GM18499 (cell line): ENCODE measurements around the gene SEPTIN12.

Source experiments
- ATAC-seq: cut with Tn5 transposase; IDR thresholded peaks from one replicate; pipeline ENCODE4 v1.9.1; 2021; ENCODE audit warnings: moderate number of reproducible peaks; ENCODE audit not compliant: insufficient read depth, unreplicated experiment

Gene SEPTIN12

DNA sequence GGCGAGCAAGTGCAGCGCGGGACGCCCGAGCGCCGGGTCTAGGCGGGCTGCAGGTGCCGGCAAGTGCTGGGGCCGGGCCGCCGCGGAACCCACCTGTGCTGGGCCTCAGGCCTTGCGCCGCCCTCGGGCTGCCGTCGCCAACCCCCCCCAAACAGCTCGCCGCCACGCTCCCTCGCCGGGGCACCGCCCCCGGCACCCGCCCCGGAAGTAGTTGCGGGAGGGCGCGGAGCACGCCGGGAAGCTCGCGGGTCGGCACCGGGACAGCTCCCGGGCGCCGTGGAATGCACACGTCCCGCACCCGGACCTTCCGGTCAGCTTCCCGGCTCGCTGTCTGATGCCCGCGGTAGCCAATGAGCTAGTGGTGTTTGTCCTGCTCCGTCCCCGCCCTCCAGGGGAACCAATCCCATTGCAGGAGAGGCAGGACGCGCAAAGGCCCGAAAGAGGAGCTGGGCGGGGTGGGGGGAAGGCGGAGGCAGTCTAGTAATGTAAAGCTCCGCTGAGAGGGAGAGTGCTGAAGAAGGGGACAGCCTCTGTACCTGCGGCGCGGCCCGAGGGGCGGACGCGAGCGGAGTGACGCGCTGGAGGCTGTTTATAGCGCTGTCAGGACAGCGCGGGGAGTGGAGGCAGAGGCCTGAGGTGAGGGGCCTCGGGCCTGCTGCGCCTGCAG lies 53.9 kb downstream of the SEPTIN12 start, which contains the start of the genes ANKS3 and DNAAF8:
Gene ANKS3, minus strand, starts transcription at position 209 of the 667 bp plus-strand sequence. CDS start 4,122 bp downstream, outside the sequence.
Gene DNAAF8, plus strand, starts transcription at position 475 of the 667 bp plus-strand sequence. CDS start 1,978 bp downstream, outside the sequence.
- ATAC-seq, result peak; percentile 44

DNA sequence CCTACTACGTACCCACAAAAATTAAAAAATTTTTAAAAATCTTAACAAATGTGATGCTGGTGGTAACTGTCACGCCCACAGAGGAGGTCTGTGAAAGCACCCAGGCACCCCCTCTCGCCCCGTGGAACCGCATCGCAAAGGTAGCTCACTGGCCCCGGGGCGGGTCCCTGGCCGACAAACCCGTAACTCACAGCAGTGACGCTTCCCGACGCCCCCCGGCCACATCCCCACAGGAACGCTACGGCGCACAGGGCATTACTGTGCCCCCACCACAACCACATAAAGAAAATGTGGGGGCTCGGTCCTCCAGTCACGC lies 54.4 kb downstream of the SEPTIN12 start:
- no peak for ATAC-seq

DNA sequence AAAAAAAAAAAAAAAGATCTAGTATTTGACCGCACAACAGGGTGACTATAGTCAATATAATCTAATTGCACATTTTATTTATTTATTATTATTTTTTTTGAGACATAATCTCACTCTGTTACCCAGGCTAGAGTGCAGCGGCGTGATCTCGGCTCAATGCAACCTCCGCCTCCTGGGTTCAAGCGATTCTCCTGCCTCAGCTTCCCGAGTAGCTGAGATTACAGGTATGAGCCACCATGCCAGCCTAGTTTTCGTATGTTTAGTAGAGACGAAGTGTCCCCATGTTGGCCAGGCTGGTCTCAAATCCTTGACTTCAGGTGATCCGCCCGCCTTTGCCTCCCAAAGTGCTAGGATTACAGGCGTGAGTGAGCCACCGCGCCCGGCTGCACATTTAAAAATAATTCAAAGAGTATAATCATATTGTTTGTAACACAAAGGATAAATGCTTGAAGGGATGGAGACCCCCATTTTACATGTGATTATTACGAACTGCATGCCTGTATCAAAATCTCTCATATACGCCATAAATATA lies 54.9 kb downstream of the SEPTIN12 start:
- ATAC-seq, result no peak

DNA sequence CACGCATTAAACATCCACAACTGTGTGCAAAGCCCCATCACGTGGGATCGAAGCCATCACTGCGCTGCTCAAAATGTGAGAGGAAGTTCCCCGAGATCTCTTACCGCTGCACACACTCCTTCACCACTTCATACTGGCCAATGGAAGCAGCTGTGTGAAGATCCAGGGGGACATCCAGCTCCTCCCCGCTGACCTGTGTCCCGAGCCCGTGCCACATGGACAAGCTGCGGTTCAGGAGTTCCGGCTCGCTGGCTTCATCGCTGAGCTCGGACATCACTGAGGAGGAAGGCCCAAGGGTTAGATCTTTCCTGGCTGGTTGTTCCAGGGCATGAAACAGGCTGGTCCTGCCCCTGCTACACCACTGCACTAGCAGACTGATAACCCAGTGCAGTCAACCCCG lies 58.3 kb downstream of the SEPTIN12 start:
- ATAC-seq, result no peak

DNA sequence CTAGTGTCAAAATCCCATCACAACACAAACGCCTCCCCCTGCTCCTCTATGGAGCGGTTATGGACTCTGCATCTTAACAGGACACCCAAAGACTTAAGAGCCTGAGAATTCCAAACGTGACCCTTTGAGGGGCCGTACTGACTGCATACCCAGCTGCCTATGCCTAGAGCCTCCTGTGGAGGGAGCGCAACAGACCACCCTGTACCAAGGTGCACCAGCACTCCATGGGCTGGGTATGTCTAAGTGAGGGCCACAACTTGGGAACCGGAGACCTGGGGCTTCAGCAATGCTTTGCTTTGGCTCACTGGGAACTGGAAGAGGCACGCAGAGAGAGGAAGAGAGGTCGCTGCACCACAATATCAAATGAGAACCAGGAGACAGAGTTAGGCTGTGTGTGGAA lies 59.5 kb downstream of the SEPTIN12 start:
- no peak for ATAC-seq
